OCI-LY3 (cell line): ENCODE results near the gene TRPV2.

Experiments
- H2AFZ ChIP-seq: fragments of 200-600, 300-600 bp; shearing (Covaris generic); 2 replicates; pipeline ENCODE4 v1.6.0; 2014; ENCODE audit warnings: antibody characterized with exemption, low read depth, low read length
- H3K27ac ChIP-seq: fragments of 200-600, 300-600 bp; sonication (generic); 2 replicates; pipeline ENCODE4 v1.5.1; 2014; ENCODE audit warnings: mild to moderate bottlenecking, low read length, moderate library complexity, mixed read lengths
- H3K27me3 ChIP-seq: fragments of 200-600, 300-600 bp; sonication (generic); 2 replicates; pipeline ENCODE4 v1.6.1; 2014; ENCODE audit warnings: low read depth, low read length, mixed read lengths
- H3K36me3 ChIP-seq: fragments of 200-600, 300-600 bp; sonication (generic); replicated peaks from 2 replicates; pipeline ENCODE3; 2014; ENCODE audit warnings: low read depth, low read length, mixed read lengths
- H3K4me1 ChIP-seq: fragments of 300-600, 200-600 bp; sonication (generic); 2 replicates; pipeline ENCODE4 v1.6.1; 2014; ENCODE audit warnings: low read length, mixed read lengths
- H3K4me2 ChIP-seq: fragments of 200-600, 300-600 bp; sonication (generic); 2 replicates; pipeline ENCODE4 v1.6.1; 2014; ENCODE audit warnings: low read length, mixed read lengths
- H3K4me3 ChIP-seq: fragments of 300-600, 200-600 bp; sonication (generic); 2 replicates; pipeline ENCODE4 v1.5.1; 2014; ENCODE audit warnings: antibody characterized with exemption, mild to moderate bottlenecking, low read length, moderate library complexity
- H3K79me2 ChIP-seq: fragments of 300-600, 200-600 bp; shearing (Covaris generic); 2 replicates; pipeline ENCODE4 v1.6.1; 2014; ENCODE audit warnings: mild to moderate bottlenecking, low read length, mixed read lengths
- H3K9ac ChIP-seq: fragments of 300-600, 200-600 bp; shearing (Covaris generic); 2 replicates; pipeline ENCODE4 v1.6.0; 2014; ENCODE audit warnings: mild to moderate bottlenecking, low read length, moderate library complexity
- H3K9me3 ChIP-seq: fragments of 200-600, 300-600 bp; shearing (Covaris generic); 2 replicates; pipeline ENCODE4 v1.6.1; 2014; ENCODE audit warnings: low read length, mixed read lengths; ENCODE audit not compliant: insufficient read depth
- H4K20me1 ChIP-seq: fragments of 200-600, 300-600 bp; sonication (generic); 2 replicates; pipeline ENCODE4 v1.6.1; 2016; ENCODE audit warnings: low read length, mixed read lengths; ENCODE audit not compliant: insufficient read depth
- CTCF ChIP-seq: fragments of 200-600, 300-600 bp; sonication (generic); IDR thresholded peaks from 2 replicates; pipeline ENCODE4 v1.5.1; 2014; ENCODE audit warnings: antibody characterized with exemption, low read length, low read depth
- EZH2phosphoT487 ChIP-seq: fragments of 200-600 bp; shearing (Covaris generic); IDR thresholded peaks from 2 replicates; pipeline ENCODE4 v1.6.1; 2018; ENCODE audit warnings: antibody characterized with exemption, mixed run types, low read depth

Gene TRPV2

GRCh38 chr17:16422416-16422815 is 7.0 kb downstream of the TRPV2 start:
- H3K4me1 ChIP-seq, result peaks cover 27% of the 10 kb centered on the region
- H3K9me3 ChIP-seq, result no peaks in the 10 kb centered on the region
- no peak for TF ChIP-seq CTCF
- TF ChIP-seq EZH2phosphoT487, result no peak
- H3K9ac ChIP-seq, result no peak overlapping the region
- H4K20me1 ChIP-seq, result no peaks in the 10 kb centered on the region
- no peak overlapping the region for H3K4me2 ChIP-seq
- no peak overlapping the region for H2AFZ ChIP-seq
- H3K27me3 ChIP-seq, result no peaks in the 10 kb centered on the region
- H3K79me2 ChIP-seq, result no peaks in the 10 kb centered on the region
- no peaks in the 10 kb centered on the region for H3K36me3 ChIP-seq
- H3K27ac ChIP-seq, result no peak overlapping the region
- H3K4me3 ChIP-seq, result no peak overlapping the region

- Histone ChIP-seq H3K36me3 (no peaks in the 10 kb centered on the region), H3K79me2 (no peaks in the 10 kb centered on the region), H2AFZ (no peak overlapping the region), H4K20me1 (no peaks in the 10 kb centered on the region), H3K4me1 (peaks cover 17% of the 10 kb centered on the region), H3K27me3 (no peaks in the 10 kb centered on the region), H3K9me3 (no peaks in the 10 kb centered on the region), H3K4me3 (no peak overlapping the region), H3K9ac (no peak overlapping the region), H3K27ac (no peak overlapping the region), H3K4me2 (no peak overlapping the region)
- TF ChIP-seq EZH2phosphoT487 (no peak), CTCF (no peak)
Measured at GRCh38 chr17:16423226-16423872, 8.0 kb downstream of the TRPV2 start.

GRCh38 chr17:16425202-16425601 is 9.8 kb downstream of the TRPV2 start:
- TF ChIP-seq EZH2phosphoT487 (no peak), CTCF (no peak)
- no peaks in the 10 kb centered on the region for H3K9me3 ChIP-seq
- no peaks in the 10 kb centered on the region for H3K4me1 ChIP-seq
- H3K27me3 ChIP-seq, result no peaks in the 10 kb centered on the region
- no peak overlapping the region for H3K4me3 ChIP-seq
- H3K9ac ChIP-seq, result no peak overlapping the region
- H3K79me2 ChIP-seq, result no peaks in the 10 kb centered on the region
- H2AFZ ChIP-seq, result no peak overlapping the region
- H3K27ac ChIP-seq, result no peak overlapping the region
- H4K20me1 ChIP-seq, result no peaks in the 10 kb centered on the region
- H3K36me3 ChIP-seq, result no peaks in the 10 kb centered on the region
- H3K4me2 ChIP-seq, result no peak overlapping the region

GRCh38 chr17:16425698-16426659 is 10.6 kb downstream of the TRPV2 start:
- TF ChIP-seq CTCF (no peak), EZH2phosphoT487 (no peak)
- no peak overlapping the region for H3K4me3 ChIP-seq

More at GRCh38 chr17:16425698-16426659, 10.6 kb downstream of the TRPV2 start:
- H3K4me2 ChIP-seq, result no peak overlapping the region
- no peaks in the 10 kb centered on the region for H3K79me2 ChIP-seq
- no peaks in the 10 kb centered on the region for H3K36me3 ChIP-seq
- H3K27ac ChIP-seq, result no peak overlapping the region
- no peak overlapping the region for H3K9ac ChIP-seq
- no peak overlapping the region for H2AFZ ChIP-seq
- no peaks in the 10 kb centered on the region for H3K9me3 ChIP-seq
- H3K4me1 ChIP-seq, result no peaks in the 10 kb centered on the region
- no peaks in the 10 kb centered on the region for H4K20me1 ChIP-seq
- no peaks in the 10 kb centered on the region for H3K27me3 ChIP-seq
